ENCODE measurements around the gene PIK3R5.
"Not testable (repeated sequence)": the region's sequence is repeated elsewhere in the genome, so short reads cannot be mapped to it uniquely, and the experiment has no call there.

The PIK3R5 gene

GRCh38 chr17:8984225-8984624 lies 18.7 kb upstream of the PIK3R5 start:
- DNase-seq = not testable (repeated sequence)

- no peak for DNase-seq
These were observed 15.9 kb upstream of the PIK3R5 start for GRCh38 chr17:8981443-8981842.

- DNase-seq = no peak
These were observed 14.2 kb upstream of the PIK3R5 start for GRCh38 chr17:8979715-8980114.

- no peak for DNase-seq
These were observed 11.1 kb upstream of the PIK3R5 start for GRCh38 chr17:8976638-8977037.

GRCh38 chr17:8975091-8975725 lies 9.7 kb upstream of the PIK3R5 start:
- DNase-seq = no peak

- no peak for DNase-seq
These were observed 4.4 kb upstream of the PIK3R5 start for GRCh38 chr17:8969901-8970300.

GRCh38 chr17:8968503-8968902 lies 3.0 kb upstream of the PIK3R5 start:
- no peak for DNase-seq

GRCh38 chr17:8967861-8968260 lies 2.4 kb upstream of the PIK3R5 start:
- DNase-seq = no peak

- peak; percentile 72 for DNase-seq
These were observed 1.4 kb upstream of the PIK3R5 start for GRCh38 chr17:8966926-8967325.

GRCh38 chr17:8964801-8965393 lies 610 bp downstream of the PIK3R5 start:
- DNase-seq = peak; percentile 28

GRCh38 chr17:8963647-8964258 lies 1.8 kb downstream of the PIK3R5 start:
- peak; percentile 52 for DNase-seq

- no peak for DNase-seq
These were observed 2.5 kb downstream of the PIK3R5 start for GRCh38 chr17:8963014-8963413.

GRCh38 chr17:8961829-8962228 lies 3.7 kb downstream of the PIK3R5 start:
- no peak for DNase-seq

- no peak for DNase-seq
These were observed 5.0 kb downstream of the PIK3R5 start for GRCh38 chr17:8960325-8961140.

- DNase-seq = no peak
These were observed 6.1 kb downstream of the PIK3R5 start for GRCh38 chr17:8959312-8959918.

- DNase-seq = no peak
These were observed 7.8 kb downstream of the PIK3R5 start for GRCh38 chr17:8957721-8958120.

- DNase-seq = no peak
These were observed 9.0 kb downstream of the PIK3R5 start for GRCh38 chr17:8956465-8956902.

GRCh38 chr17:8955021-8955959 lies 10.2 kb downstream of the PIK3R5 start:
- DNase-seq = peak; percentile 29

- peak; percentile 82 for DNase-seq
These were observed 11.2 kb downstream of the PIK3R5 start for GRCh38 chr17:8954339-8954738.

GRCh38 chr17:8953156-8953885 lies 12.2 kb downstream of the PIK3R5 start:
- peak; percentile 44 for DNase-seq

GRCh38 chr17:8952191-8952590 lies 13.3 kb downstream of the PIK3R5 start:
- DNase-seq = no peak

Measured in hematopoietic multipotent progenitor cell treated with erythropoietin and hydrocortisone succinate and interleukin-3 and kit ligand, for 6 days (in vitro differentiated cells).